Measurements from ENCODE around the gene LIPC. TPM values are rescaled to one million over a fixed set of nuclear protein-coding genes. Genes with fewer than 3 reads are reported as not detected.
A peak's percentile ranks its signal among the peaks of the same experiment; 100 is the strongest.
"Not testable (repeated sequence)": the region's sequence is repeated elsewhere in the genome, so short reads cannot be mapped to it uniquely, and the experiment has no call there.

LIPC gene
- total RNA-seq, 1 experiment from 2014 or later = 1.1 TPM

- Histone ChIP-seq H3K9me3 (replicated peaks) (no peaks in the 10 kb centered on the region; the same call in 1 of the 2 replicates), H3K4me1 (replicated peaks) (no peaks in the 10 kb centered on the region), H3K4me3 (no peak overlapping the region), H3K36me3 (peaks cover 22% of the 10 kb centered on the region), H3K27ac (no peak overlapping the region), H3K27me3 (replicated peaks) (no peaks in the 10 kb centered on the region)
- no peak for DNase-seq (ENCODE audit: low read depth in 1 of 2, low spot score in 2 of 2)
Measured at GRCh38 chr15:58598829-58599210, 167.0 kb downstream of the LIPC start.

DNA sequence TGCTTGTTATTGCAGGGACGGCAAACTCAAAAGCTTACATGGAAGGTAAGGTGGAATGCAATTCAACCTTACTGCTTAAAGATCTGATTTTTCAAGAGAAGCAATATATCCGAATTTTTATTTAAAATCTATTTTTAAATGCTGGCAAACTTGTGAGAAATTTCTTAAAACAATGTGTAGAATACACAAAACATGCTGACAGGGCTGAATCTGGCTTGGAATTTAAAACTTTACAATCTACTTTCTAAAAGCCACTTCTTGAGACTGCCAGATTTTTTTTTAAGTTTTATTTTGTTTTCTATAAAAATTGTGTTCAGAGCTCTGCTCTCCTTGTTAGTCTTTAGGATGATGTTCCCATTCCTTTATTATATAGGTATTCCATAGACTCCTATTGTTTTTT lies 171.0 kb downstream of the LIPC start:
- H3K4me3 ChIP-seq = no peak overlapping the region
- no peak overlapping the region for H3K27ac ChIP-seq
- no peak for DNase-seq (ENCODE audit: low read depth in 1 of 2, low spot score in 2 of 2)

DNA sequence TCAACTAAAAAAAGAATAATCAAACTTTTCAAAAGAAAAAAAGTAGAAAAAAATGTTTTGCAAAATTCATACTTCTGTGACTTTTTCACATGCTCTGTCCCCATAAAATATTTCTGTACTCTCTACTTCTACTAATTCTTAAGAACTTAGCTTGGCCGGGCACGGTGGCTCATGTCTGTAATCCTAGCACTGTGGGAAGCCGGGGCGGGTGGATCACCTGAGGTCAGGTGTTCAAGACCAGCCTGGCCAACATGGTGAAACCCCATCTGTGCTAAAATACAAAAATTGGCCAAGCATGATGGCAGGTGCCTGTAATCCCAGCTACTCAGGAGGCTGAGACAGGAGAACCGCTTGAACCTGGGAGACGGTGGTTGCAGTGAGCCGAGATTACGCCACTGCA lies 172.1 kb downstream of the LIPC start:
- H3K4me3 ChIP-seq; H3K9me3 ChIP-seq (replicated peaks); H3K27me3 ChIP-seq (replicated peaks); DNase-seq (ENCODE audit: low read depth in 1 of 2, low spot score in 2 of 2); H3K27ac ChIP-seq: not testable (repeated sequence)
- H3K4me1 ChIP-seq (replicated peaks) = peaks cover 17% of the 10 kb centered on the region
- peaks cover 24% of the 10 kb centered on the region for H3K36me3 ChIP-seq

More for the DNA sequence above, 171.0 kb downstream of the LIPC start:
- Histone ChIP-seq H3K9me3 (replicated peaks) (no peaks in the 10 kb centered on the region), H3K27me3 (replicated peaks) (no peaks in the 10 kb centered on the region), H3K4me1 (replicated peaks) (peaks cover 7% of the 10 kb centered on the region), H3K36me3 (peaks cover 24% of the 10 kb centered on the region)

DNA sequence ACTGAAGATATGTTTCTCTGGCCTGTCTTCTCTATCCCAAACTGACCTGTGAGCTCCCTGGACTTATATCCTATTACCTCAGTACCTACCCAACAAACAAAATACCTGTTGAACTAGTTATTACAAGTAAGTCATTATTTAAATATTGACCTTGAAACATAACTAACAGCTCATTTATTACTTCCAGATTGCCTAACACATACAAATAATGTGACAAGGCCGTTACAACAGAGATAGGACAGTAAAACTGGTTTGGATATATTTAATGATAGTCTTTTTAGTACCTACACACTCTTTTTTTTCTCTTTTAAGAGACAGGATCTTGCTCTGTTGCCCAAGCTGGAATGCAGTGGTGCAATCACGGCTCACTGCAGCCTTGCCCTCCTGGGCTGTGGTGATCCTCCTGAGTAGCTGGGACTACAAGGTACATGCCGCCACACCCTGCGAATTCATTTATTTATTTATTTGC lies 172.7 kb downstream of the LIPC start:
- no peak for DNase-seq (ENCODE audit: low read depth in 1 of 2, low spot score in 2 of 2)
- peaks cover 30% of the 10 kb centered on the region for H3K36me3 ChIP-seq
- H3K27ac ChIP-seq = no peak overlapping the region

DNA sequence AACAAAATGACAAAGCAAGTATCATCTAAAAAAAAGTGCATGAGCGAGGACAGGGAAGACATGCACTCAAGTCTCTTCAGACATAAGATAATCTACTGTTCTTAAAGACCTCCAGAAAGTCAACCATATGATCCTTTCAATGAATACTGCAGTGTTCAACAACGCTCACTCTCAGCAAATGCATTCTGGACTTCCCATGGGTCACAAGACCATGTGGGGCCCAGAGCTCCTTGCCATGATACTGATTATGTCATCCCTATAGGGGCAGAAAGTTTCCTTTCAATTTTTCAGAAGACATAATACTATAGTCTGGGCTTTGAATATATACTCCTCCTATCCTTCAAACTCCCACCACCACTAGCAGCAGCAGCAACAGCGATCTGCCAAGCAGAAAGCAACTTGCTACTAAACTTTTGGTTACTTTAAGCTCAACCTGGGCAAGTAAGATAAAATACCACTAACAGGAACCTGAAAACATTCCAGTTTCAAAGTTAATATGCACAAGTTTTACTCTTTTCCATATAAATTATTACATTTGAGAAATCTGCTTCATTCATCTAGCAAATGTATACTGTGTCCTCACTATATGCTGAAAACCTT lies 174.2 kb downstream of the LIPC start:
- Histone ChIP-seq H3K9me3 (replicated peaks) (no peaks in the 10 kb centered on the region), H3K27ac (no peak overlapping the region), H3K4me1 (replicated peaks) (peaks cover 31% of the 10 kb centered on the region), H3K36me3 (peaks cover 41% of the 10 kb centered on the region), H3K4me3 (no peak overlapping the region), H3K27me3 (replicated peaks) (no peaks in the 10 kb centered on the region)
- no peak for DNase-seq (ENCODE audit: low read depth in 1 of 2, low spot score in 2 of 2)

More for the DNA sequence above, 172.7 kb downstream of the LIPC start:
- Histone ChIP-seq H3K27me3 (replicated peaks) (no peaks in the 10 kb centered on the region), H3K4me3 (no peak overlapping the region), H3K9me3 (replicated peaks) (no peaks in the 10 kb centered on the region), H3K4me1 (replicated peaks) (peaks cover 23% of the 10 kb centered on the region)

DNA sequence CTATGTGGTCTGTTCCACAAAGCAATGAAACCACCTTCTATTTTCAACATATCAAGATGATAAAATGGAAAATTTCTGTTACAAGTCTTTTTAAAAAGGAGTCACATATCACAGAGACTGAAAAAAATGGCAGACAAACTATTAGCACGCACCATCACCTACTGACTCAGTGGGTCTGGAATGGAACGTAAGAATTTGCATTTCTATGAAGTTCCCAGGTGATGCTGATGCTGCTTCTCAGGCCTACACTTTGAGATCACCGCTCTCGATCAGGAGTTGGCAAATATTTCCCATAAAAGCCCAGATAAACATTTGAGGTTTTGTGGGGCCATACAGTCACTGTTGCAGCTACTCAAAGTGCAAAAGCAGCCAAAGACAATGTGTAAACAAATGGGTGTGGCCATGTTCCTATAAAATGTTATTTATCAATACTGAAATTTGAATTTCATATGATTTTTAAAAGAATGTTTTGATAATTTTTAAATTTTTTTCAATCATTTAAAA lies 174.8 kb downstream of the LIPC start:
- H3K27ac ChIP-seq = no peak overlapping the region
- H3K4me1 ChIP-seq (replicated peaks) = peaks cover 31% of the 10 kb centered on the region
- peaks cover 39% of the 10 kb centered on the region for H3K36me3 ChIP-seq
- no peaks in the 10 kb centered on the region for H3K27me3 ChIP-seq (replicated peaks)
- H3K4me3 ChIP-seq = no peak overlapping the region
- no peak for DNase-seq (ENCODE audit: low read depth in 1 of 2, low spot score in 2 of 2)
- H3K9me3 ChIP-seq (replicated peaks) = no peaks in the 10 kb centered on the region

DNA sequence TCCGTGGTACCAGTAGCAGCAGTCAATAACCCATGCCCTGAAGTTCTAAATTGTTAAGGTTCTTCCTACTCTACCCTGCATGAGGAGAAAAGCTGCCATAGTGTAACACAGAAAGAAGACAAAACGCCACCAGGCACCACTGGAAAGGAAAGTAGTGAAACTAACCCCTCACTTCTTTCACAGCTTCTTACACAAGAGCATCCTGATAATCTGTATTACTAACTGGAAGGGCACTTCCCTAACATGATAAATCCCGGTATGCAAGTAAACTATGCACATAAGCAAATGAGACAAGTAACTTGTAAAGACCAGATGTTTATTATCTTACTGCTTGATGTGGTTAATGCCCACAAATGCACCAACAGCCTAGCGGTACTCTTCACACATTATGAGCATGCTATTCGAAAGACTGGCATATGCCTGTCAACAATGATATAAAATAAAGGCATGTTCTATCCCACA lies 176.4 kb downstream of the LIPC start:
- DNase-seq (ENCODE audit: low read depth in 1 of 2, low spot score in 2 of 2) = peak in 1 of 2 experiments; percentile 79
- peaks cover 31% of the 10 kb centered on the region for H3K4me1 ChIP-seq (replicated peaks)
- peaks cover 37% of the 10 kb centered on the region for H3K36me3 ChIP-seq
- peak overlapping the region; percentile 48 for H3K27ac ChIP-seq
- H3K27me3 ChIP-seq (replicated peaks) = no peaks in the 10 kb centered on the region
- no peaks in the 10 kb centered on the region for H3K9me3 ChIP-seq (replicated peaks)
- H3K4me3 ChIP-seq = no peak overlapping the region

GRCh38 chr15:58608711-58609110 lies 176.9 kb downstream of the LIPC start:
- Histone ChIP-seq H3K36me3 (peaks cover 35% of the 10 kb centered on the region), H3K27me3 (replicated peaks) (no peaks in the 10 kb centered on the region), H3K4me1 (replicated peaks) (peaks cover 31% of the 10 kb centered on the region), H3K9me3 (replicated peaks) (no peaks in the 10 kb centered on the region), H3K4me3 (no peak overlapping the region), H3K27ac (peak overlapping the region; percentile 48)
- DNase-seq (ENCODE audit: low read depth in 1 of 2, low spot score in 2 of 2) = no peak

DNA sequence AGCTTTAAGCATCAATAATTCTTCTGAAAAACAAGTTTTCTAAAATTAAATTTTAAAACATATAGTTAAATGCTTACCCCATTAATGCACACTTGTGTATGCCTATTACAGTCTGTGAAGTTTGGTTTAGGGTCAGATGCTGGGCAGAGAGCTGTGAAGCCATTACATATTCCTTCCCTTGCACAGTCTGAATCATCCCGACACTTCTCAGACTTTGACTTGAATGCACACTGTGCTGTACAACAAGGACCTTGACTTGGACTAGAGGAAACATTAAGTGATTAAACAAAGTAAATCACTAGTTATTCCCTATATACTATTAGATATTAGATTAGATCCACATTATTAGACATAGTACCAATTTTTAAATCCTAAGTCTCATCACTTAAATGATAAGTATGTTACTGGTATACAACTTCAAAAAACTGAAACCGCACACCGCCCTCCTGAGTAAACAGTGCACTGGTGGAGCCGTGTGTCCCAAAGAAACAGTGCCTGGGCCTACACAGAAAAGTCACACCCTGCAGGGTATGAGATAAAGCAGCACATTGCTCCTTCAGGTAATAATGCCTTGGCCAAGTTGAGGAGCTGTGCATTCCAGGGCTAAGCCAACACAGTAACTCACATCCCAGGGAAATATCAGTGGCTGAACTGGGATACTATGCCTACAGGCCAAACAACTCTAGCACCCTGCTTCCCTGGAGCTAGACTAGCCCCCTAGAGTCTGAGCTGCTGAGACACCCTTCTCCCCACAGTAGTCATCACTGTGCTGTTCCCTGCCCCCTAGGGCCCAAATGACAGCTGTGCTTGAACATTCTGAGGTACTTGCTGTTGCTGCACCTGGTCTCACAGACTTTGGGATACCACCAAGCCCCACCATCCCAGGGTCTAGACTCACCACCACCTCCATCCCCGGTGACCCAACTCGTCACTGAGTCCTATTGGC lies 180.2 kb downstream of the LIPC start:
- H3K9me3 ChIP-seq (replicated peaks) = 0 out of 2 replicates have a peak, but pooled peaks cover 5% of the 10 kb centered on the region
- no peak overlapping the region for H3K4me3 ChIP-seq
- no peaks in the 10 kb centered on the region for H3K27me3 ChIP-seq (replicated peaks)
- peaks cover 37% of the 10 kb centered on the region for H3K36me3 ChIP-seq
- H3K4me1 ChIP-seq (replicated peaks) = peaks cover 31% of the 10 kb centered on the region
- no peak overlapping the region for H3K27ac ChIP-seq
- no peak for DNase-seq (ENCODE audit: low read depth in 1 of 2, low spot score in 2 of 2)

GRCh38 chr15:58616171-58616570 lies 184.4 kb downstream of the LIPC start:
- Histone ChIP-seq H3K9me3 (replicated peaks) (0 out of 2 replicates have a peak, but pooled peaks cover 5% of the 10 kb centered on the region), H3K27ac (no peak overlapping the region), H3K4me3 (no peak overlapping the region), H3K4me1 (replicated peaks) (no peaks in the 10 kb centered on the region), H3K36me3 (peaks cover 40% of the 10 kb centered on the region), H3K27me3 (replicated peaks) (no peaks in the 10 kb centered on the region)
- no peak for DNase-seq (ENCODE audit: low read depth in 1 of 2, low spot score in 2 of 2)

Measured in SJSA1 (cell line).